Common myeloid progenitor, CD34-positive (primary cell): Measurements from ENCODE around the gene ANXA6.
"Not testable (repeated sequence)": the region's sequence is repeated elsewhere in the genome, so short reads cannot be mapped to it uniquely, and the experiment has no call there.

Source experiments
- CTCF ChIA-PET: fragments of 350-600 bp; sonication (Branson Sonifier 250); formaldehyde crosslinking; loops from one replicate; lab custom pipeline; 2021; ENCODE audit warnings: antibody characterized with exemption; lab: Charles Lee
- POLR2A ChIA-PET: fragments of 350-600 bp; sonication (Branson Sonifier 250); formaldehyde crosslinking; loops from one replicate; lab custom pipeline; 2021; ENCODE audit warnings: antibody characterized with exemption; lab: Charles Lee
- DNase-seq, 3 donors: peaks; one replicate each; pipeline versions ENCODE4 v3.0.0 to v3.0.0-alpha.2; 2013
- H3K27ac ChIP-seq, 2 experiments: 1 replicate in 1 of 2; 2 replicates in 1 of 2; pipeline ENCODE4 v1.7.0; 2013; ENCODE audit warnings: inconsistent platforms in 2 of 2, low read length in 2 of 2, mild to moderate bottlenecking in 2 of 2, low read depth in 1 of 2, moderate library complexity in 1 of 2; ENCODE audit not compliant: severe bottlenecking in 2 of 2, insufficient read depth in 1 of 2, poor library complexity in 1 of 2
- H3K27me3 ChIP-seq, 5 experiments: replicated peaks in 2 of 5; 1 replicate in 3 of 5; 2 replicates in 2 of 5; pipeline versions ENCODE4 v1.6.1 to v1.7.0; 2013; ENCODE audit warnings: low read length in 4 of 5, mild to moderate bottlenecking in 2 of 5, moderate library complexity in 2 of 5, inconsistent platforms in 1 of 5; ENCODE audit not compliant: insufficient read depth in 5 of 5, control insufficient read depth in 4 of 5
- H3K36me3 ChIP-seq, 4 experiments: 1 replicate in 2 of 4; 2 replicates in 2 of 4; pipeline versions ENCODE4 v1.6.1 to v1.7.0; 2013; ENCODE audit warnings: low read length in 3 of 4, control low read depth in 1 of 4, mild to moderate bottlenecking in 1 of 4; ENCODE audit not compliant: control insufficient read depth in 4 of 4, insufficient read depth in 4 of 4
- H3K4me1 ChIP-seq, 4 experiments: 1 replicate in 3 of 4; 2 replicates in 1 of 4; pipeline versions ENCODE4 v1.6.1 to v1.7.1; 2013; ENCODE audit warnings: low read length in 3 of 4, mild to moderate bottlenecking in 3 of 4, control low read depth in 1 of 4, inconsistent platforms in 1 of 4, moderate library complexity in 1 of 4; ENCODE audit not compliant: control insufficient read depth in 4 of 4, insufficient read depth in 4 of 4; ENCODE audit errors: control extremely low read depth in 1 of 4
- H3K4me3 ChIP-seq, 7 experiments: 1 replicate in 4 of 7; 2 replicates in 3 of 7; pipeline versions ENCODE4 v1.5.1 to v1.7.0; 2013; ENCODE audit warnings: mild to moderate bottlenecking in 7 of 7, low read length in 6 of 7, moderate library complexity in 6 of 7, inconsistent platforms in 2 of 7, low read depth in 2 of 7, control low read depth in 1 of 7; ENCODE audit not compliant: insufficient read depth in 4 of 7, control insufficient read depth in 1 of 7; ENCODE audit errors: extremely low read depth in 1 of 7
- H3K9me3 ChIP-seq, 5 experiments: 1 replicate in 4 of 5; 2 replicates in 1 of 5; pipeline versions ENCODE4 v1.6.1 to v1.7.1; 2013; ENCODE audit warnings: low read length in 4 of 5, mild to moderate bottlenecking in 2 of 5, inconsistent platforms in 1 of 5, low read depth in 1 of 5, moderate library complexity in 1 of 5; ENCODE audit not compliant: control insufficient read depth in 4 of 5, insufficient read depth in 2 of 5; ENCODE audit errors: control extremely low read depth in 1 of 5
- WGBS: methylation state at CpG from one replicate; pipeline ENCODE4 v1.1.5; 2013; ENCODE audit not compliant: insufficient coverage; 5-methylcytosine and 5-hydroxymethylcytosine counted together

Gene ANXA6

DNA sequence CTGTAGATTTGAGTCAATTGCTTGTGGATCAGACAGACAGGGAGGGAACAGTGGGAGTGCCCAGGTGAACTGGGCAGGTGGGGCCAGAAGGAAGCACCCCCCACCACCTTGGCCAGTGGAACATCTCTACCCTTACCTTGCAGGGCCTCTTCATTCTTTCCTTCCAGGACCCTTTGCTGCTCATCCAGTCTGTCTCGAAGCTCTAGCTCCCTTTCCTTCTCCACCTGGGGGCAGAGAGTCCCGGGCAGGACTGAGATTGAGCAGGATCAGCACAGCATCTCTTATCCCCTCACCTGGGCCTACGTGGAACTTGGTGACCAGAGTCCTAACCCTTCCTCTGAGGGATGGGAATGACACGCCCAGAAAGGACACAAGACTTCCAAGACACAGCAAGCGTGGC, 41.3 kb upstream of the ANXA6 start:
- peaks cover 10 to 52% (median 39%) of the 10 kb centered on the region in 4 experiments for H3K36me3 ChIP-seq
- POLR2A ChIA-PET = no interaction called here

GRCh38 chr5:151197291-151197600, 39.7 kb upstream of the ANXA6 start:
- H3K9me3 ChIP-seq, H3K4me1 ChIP-seq, H3K4me3 ChIP-seq, H3K27me3 ChIP-seq, DNase-seq, POLR2A ChIA-PET, H3K27ac ChIP-seq, CTCF ChIA-PET: not testable (repeated sequence)
- WGBS = 100% methylated on average over 2 of the region's 9 CpGs
- H3K36me3 ChIP-seq = peaks cover 17 to 56% (median 37%) of the 10 kb centered on the region in 4 experiments

More for the DNA sequence above, 41.3 kb upstream of the ANXA6 start:
- CTCF ChIA-PET = interaction anchor here (0.7 to 1.5 kb wide), 4 partner anchors 9 to 72 kb away, joined by 3 to 5 read pairs (median 4); no protein-coding TSS in a partner anchor
- 100% methylated on average over 5 of the region's 5 CpGs for WGBS
- no peak overlapping the region for H3K27ac ChIP-seq
- H3K27me3 ChIP-seq = no peaks in the 10 kb centered on the region
- no peak for DNase-seq
- no peak overlapping the region for H3K4me3 ChIP-seq
- H3K4me1 ChIP-seq = peaks cover 5 to 11% (median 8%) of the 10 kb centered on the region in 4 experiments
- H3K9me3 ChIP-seq = no peaks in the 10 kb centered on the region

- Histone ChIP-seq H3K36me3 (peaks cover 17 to 58% (median 35%) of the 10 kb centered on the region in 4 experiments), H3K9me3 (peaks cover 0 to 12% (median 4%) of the 10 kb centered on the region in 5 experiments), H3K27ac (no peak overlapping the region), H3K4me1 (peaks cover 0 to 4% (median 1%) of the 10 kb centered on the region in 4 experiments), H3K27me3 (no peaks in the 10 kb centered on the region), H3K4me3 (no peak overlapping the region)
- ChIA-PET CTCF (no interaction called here), POLR2A (no interaction called here)
- DNase-seq = peak in 1 of 3 donors; percentile 36
- 79% methylated on average over 5 of the region's 5 CpGs for WGBS
Observed at GRCh38 chr5:151196556-151197290, 39.1 kb upstream of the ANXA6 start.

DNA sequence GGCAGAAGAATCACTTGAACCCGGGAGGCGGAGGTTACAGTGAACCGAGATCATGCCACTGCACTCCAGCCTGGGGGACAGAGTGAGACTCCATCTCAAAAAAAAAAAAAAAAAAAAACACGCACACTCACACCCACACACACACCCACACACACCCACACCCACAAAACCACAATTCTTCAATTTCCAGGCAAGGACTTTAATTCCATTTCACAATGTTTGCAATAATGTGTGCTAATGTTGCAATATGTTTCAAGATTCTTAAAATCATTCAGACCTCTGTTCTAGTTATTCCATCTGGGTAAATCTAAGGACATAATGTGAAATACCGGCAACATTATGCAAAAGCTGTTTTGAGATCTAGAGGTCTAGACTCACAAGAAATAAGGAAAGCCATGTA, 38.0 kb upstream of the ANXA6 start:
- 100% methylated on average over 1 of the region's 5 CpGs for WGBS
- Histone ChIP-seq H3K4me1 (peaks cover 0 to 4% (median 1%) of the 10 kb centered on the region in 4 experiments), H3K27me3 (no peaks in the 10 kb centered on the region), H3K27ac (no peak overlapping the region), H3K9me3 (peaks cover 0 to 21% (median 4%) of the 10 kb centered on the region in 5 experiments), H3K4me3 (no peak overlapping the region), H3K36me3 (peaks cover 19 to 60% (median 33%) of the 10 kb centered on the region in 4 experiments)
- CTCF ChIA-PET = interaction anchor here (0.9 kb wide), 1 partner anchor 18 kb away, joined by 3 read pairs; no protein-coding TSS in a partner anchor
- DNase-seq = peak in 2 of 3 donors; percentile 14 to 30
- POLR2A ChIA-PET = no interaction called here

GRCh38 chr5:151192626-151193025, 35.0 kb upstream of the ANXA6 start:
- ChIA-PET CTCF (interaction anchor here (1.1 kb wide), 1 partner anchor 46 kb away, joined by 6 read pairs; no protein-coding TSS in a partner anchor), POLR2A (no interaction called here)
- Histone ChIP-seq H3K4me1 (peaks cover 0 to 4% (median 1%) of the 10 kb centered on the region in 4 experiments), H3K27me3 (no peaks in the 10 kb centered on the region), H3K9me3 (peaks cover 2 to 30% (median 4%) of the 10 kb centered on the region in 5 experiments), H3K36me3 (peaks cover 22 to 57% (median 29%) of the 10 kb centered on the region in 4 experiments), H3K4me3 (no peak overlapping the region), H3K27ac (no peak overlapping the region)
- DNase-seq = peak in 2 of 3 donors; percentile 49 to 67

DNA sequence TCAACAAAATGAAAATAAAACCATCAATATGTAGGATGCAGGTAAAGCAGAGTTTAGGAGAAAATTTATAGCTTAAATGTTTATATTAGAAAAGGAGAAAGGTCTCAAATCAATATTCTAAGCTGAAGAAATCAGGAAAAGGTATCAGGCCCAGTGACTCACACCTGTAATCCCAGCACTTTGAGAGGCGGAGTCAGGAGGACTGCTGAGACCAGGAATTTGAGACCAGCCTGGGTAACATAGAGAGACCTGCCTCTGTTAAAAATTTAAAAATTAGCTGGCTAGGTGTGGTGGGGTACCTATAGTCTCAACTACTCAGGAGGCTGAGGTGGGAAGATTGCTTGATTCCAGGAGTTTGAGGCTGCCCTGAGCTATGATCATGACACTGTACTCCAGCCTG, 34.1 kb upstream of the ANXA6 start:
- Histone ChIP-seq H3K4me1 (peaks cover 0 to 4% (median under 1%) of the 10 kb centered on the region in 4 experiments), H3K36me3 (peaks cover 28 to 60% (median 31%) of the 10 kb centered on the region in 4 experiments), H3K27me3 (no peaks in the 10 kb centered on the region), H3K9me3 (peaks cover 2 to 30% (median 4%) of the 10 kb centered on the region in 5 experiments), H3K4me3 (no peak overlapping the region), H3K27ac (no peak overlapping the region)
- WGBS = 100% methylated on average over 1 of the region's 1 CpG
- ChIA-PET CTCF (interaction anchor here (0.7 to 3.5 kb wide), 5 partner anchors 14 to 66 kb away, joined by 3 to 9 read pairs (median 3); no protein-coding TSS in a partner anchor), POLR2A (no interaction called here)
- DNase-seq = no peak

GRCh38 chr5:151189151-151189550, 31.6 kb upstream of the ANXA6 start:
- ChIA-PET CTCF (interaction anchor here (0.8 to 3.5 kb wide), 5 partner anchors 10 to 41 kb away, joined by 3 to 9 read pairs (median 5); partner anchors contain the start of gene CCDC69), POLR2A (no interaction called here)
- H3K27me3 ChIP-seq = no peaks in the 10 kb centered on the region
- no peak for DNase-seq
- no peak overlapping the region for H3K4me3 ChIP-seq
- no peaks in the 10 kb centered on the region for H3K4me1 ChIP-seq
- peaks cover 26 to 77% (median 41%) of the 10 kb centered on the region in 4 experiments for H3K36me3 ChIP-seq
- H3K27ac ChIP-seq = no peak overlapping the region
- no CpG with 5 or more reads among the region's 2 CpGs for WGBS
- H3K9me3 ChIP-seq = peaks cover 2 to 30% (median 4%) of the 10 kb centered on the region in 5 experiments
